Neuronal stem cell (in vitro differentiated cells): ENCODE measurements around the gene OTOP2.

Experiments
- DNase-seq: peaks from one replicate; pipeline ENCODE4 v3.0.0-alpha.2; 2013; ENCODE audit warnings: low spot score
- H2AFZ ChIP-seq: one replicate; pipeline ENCODE4 v1.6.1; 2013; ENCODE audit warnings: mild to moderate bottlenecking, low read length, inconsistent platforms
- H2AK5ac ChIP-seq: 2 replicates; pipeline ENCODE4 v1.6.1; 2013; ENCODE audit warnings: low read depth, mild to moderate bottlenecking, inconsistent platforms, low read length, moderate library complexity, mixed read lengths
- H2BK120ac ChIP-seq: 2 replicates; pipeline ENCODE4 v1.6.1; 2013; ENCODE audit warnings: low read depth, mild to moderate bottlenecking, inconsistent platforms, low read length, moderate library complexity, mixed read lengths
- H2BK12ac ChIP-seq: one replicate; pipeline ENCODE4 v1.6.1; 2013; ENCODE audit warnings: low read length, inconsistent platforms
- H2BK15ac ChIP-seq: 2 replicates; pipeline ENCODE4 v1.6.1; 2013; ENCODE audit warnings: mild to moderate bottlenecking, low read length, inconsistent platforms, mixed read lengths
- H2BK5ac ChIP-seq: one replicate; pipeline ENCODE4 v1.6.1; 2013; ENCODE audit warnings: inconsistent platforms, mild to moderate bottlenecking, low read length, moderate library complexity
- H3K14ac ChIP-seq: one replicate; pipeline ENCODE4 v1.6.1; 2013; ENCODE audit warnings: low read length, inconsistent platforms
- H3K18ac ChIP-seq: 2 replicates; pipeline ENCODE4 v1.6.1; 2013; ENCODE audit warnings: low read length, inconsistent platforms
- H3K23ac ChIP-seq: 2 replicates; pipeline ENCODE4 v1.6.1; 2013; ENCODE audit warnings: low read depth, mild to moderate bottlenecking, mixed read lengths, low read length, inconsistent platforms; ENCODE audit not compliant: poor library complexity
- H3K27ac ChIP-seq: replicated peaks from 3 replicates; pipeline ENCODE4 v1.5.1; 2013; ENCODE audit warnings: low read length, inconsistent platforms
- H3K27me3 ChIP-seq, 3 experiments: 2 replicates each; pipeline ENCODE4 v1.6.1; 2013; ENCODE audit warnings: low read length in 3 of 3, mild to moderate bottlenecking in 2 of 3, inconsistent platforms in 1 of 3, low read depth in 1 of 3, mixed read lengths in 1 of 3, moderate library complexity in 1 of 3; ENCODE audit not compliant: control insufficient read depth in 3 of 3, insufficient read depth in 3 of 3
- H3K36me3 ChIP-seq, 2 donors: replicated peaks in 1 of 2; 2 replicates each; pipeline ENCODE4 v1.6.1; 2013; ENCODE audit warnings: low read length in 2 of 2; ENCODE audit not compliant: control insufficient read depth in 2 of 2, insufficient read depth in 2 of 2
- H3K4ac ChIP-seq: 2 replicates; pipeline ENCODE4 v1.6.1; 2013; ENCODE audit warnings: inconsistent platforms, mild to moderate bottlenecking, low read length, moderate library complexity
- H3K4me1 ChIP-seq, 2 donors: 1 replicate in 1 of 2; 2 replicates in 1 of 2; pipeline ENCODE4 v1.6.1; 2013; ENCODE audit warnings: low read length in 2 of 2, low read depth in 1 of 2; ENCODE audit not compliant: control insufficient read depth in 2 of 2, insufficient read depth in 1 of 2
- H3K4me2 ChIP-seq: one replicate; pipeline ENCODE4 v1.6.1; 2013; ENCODE audit warnings: mild to moderate bottlenecking, low read length, inconsistent platforms; ENCODE audit not compliant: insufficient read depth, poor library complexity, severe bottlenecking
- H3K4me3 ChIP-seq, 2 donors: 2 replicates each; pipeline ENCODE4 v1.5.1; 2013; ENCODE audit warnings: low read length in 2 of 2, mild to moderate bottlenecking in 2 of 2, inconsistent platforms in 1 of 2, moderate library complexity in 1 of 2
- H3K79me1 ChIP-seq: one replicate; pipeline ENCODE4 v1.6.1; 2013; ENCODE audit warnings: low read depth, mild to moderate bottlenecking, inconsistent platforms, low read length, moderate library complexity
- H3K9ac ChIP-seq: one replicate; pipeline ENCODE4 v1.6.1; 2013; ENCODE audit warnings: mild to moderate bottlenecking, low read depth, low read length, inconsistent platforms; ENCODE audit not compliant: poor library complexity
- H3K9me3 ChIP-seq, 2 donors: replicated peaks in 1 of 2; 2 replicates each; pipeline versions ENCODE3 to v1.6.1; 2013; ENCODE audit warnings: low read length in 2 of 2, mild to moderate bottlenecking in 2 of 2, inconsistent platforms in 1 of 2, low read depth in 1 of 2, mixed read lengths in 1 of 2, moderate library complexity in 1 of 2; ENCODE audit not compliant: control insufficient read depth in 2 of 2, insufficient read depth in 1 of 2
- H4K8ac ChIP-seq: one replicate; pipeline ENCODE4 v1.6.1; 2013; ENCODE audit warnings: low read depth, mild to moderate bottlenecking, inconsistent platforms, low read length, moderate library complexity
- H4K91ac ChIP-seq: one replicate; pipeline ENCODE4 v1.6.1; 2013; ENCODE audit warnings: low read length, low read depth, mild to moderate bottlenecking, inconsistent platforms; ENCODE audit not compliant: poor library complexity
- WGBS, 2 donors: extraction: QIAGEN DNeasy Blood & Tissue Kit; methylation state at CpG; one replicate each; pipeline ENCODE4 v1.1.7; 2013; ENCODE audit warnings: missing lambda C conversion rate in 2 of 2, mixed read lengths in 1 of 2; ENCODE audit not compliant: insufficient read length in 2 of 2, insufficient replicate concordance in 1 of 2; ENCODE audit errors: extremely low coverage in 2 of 2; 5-methylcytosine and 5-hydroxymethylcytosine counted together

The OTOP2 gene

GRCh38 chr17:74957935-74958740, 34.1 kb downstream of the OTOP2 start:
- Histone ChIP-seq H4K8ac (peak overlapping the region; percentile 76), H3K4me1 (no peaks in the 10 kb centered on the region), H3K4me3 (no peak overlapping the region), H3K23ac (peak overlapping the region; percentile 92), H3K27me3 (peaks cover 0 to 49% (median 11%) of the 10 kb centered on the region in 3 experiments), H3K18ac (peak overlapping the region; percentile 59), H3K4me2 (no peak overlapping the region), H2BK12ac (peak overlapping the region; percentile 46), H3K79me1 (no peaks in the 10 kb centered on the region), H3K9me3 (peaks cover 0 to 1% of the 10 kb centered on the region in 2 donors), H4K91ac (no peak overlapping the region), H3K14ac (peak overlapping the region; percentile 76), H3K36me3 (no peaks in the 10 kb centered on the region), H2BK5ac (no peak overlapping the region), H2AFZ (peak overlapping the region; percentile 63), H2BK15ac (peak overlapping the region; percentile 62), H2AK5ac (peak overlapping the region; percentile 98), H3K9ac (no peak overlapping the region), H3K27ac (no peak overlapping the region), H2BK120ac (no peak overlapping the region), H3K4ac (peak overlapping the region; percentile 66)
- DNase-seq, result peak; percentile 69
- WGBS, 2 donors, result no CpG with 5 or more reads among the region's 33 CpGs

DNA sequence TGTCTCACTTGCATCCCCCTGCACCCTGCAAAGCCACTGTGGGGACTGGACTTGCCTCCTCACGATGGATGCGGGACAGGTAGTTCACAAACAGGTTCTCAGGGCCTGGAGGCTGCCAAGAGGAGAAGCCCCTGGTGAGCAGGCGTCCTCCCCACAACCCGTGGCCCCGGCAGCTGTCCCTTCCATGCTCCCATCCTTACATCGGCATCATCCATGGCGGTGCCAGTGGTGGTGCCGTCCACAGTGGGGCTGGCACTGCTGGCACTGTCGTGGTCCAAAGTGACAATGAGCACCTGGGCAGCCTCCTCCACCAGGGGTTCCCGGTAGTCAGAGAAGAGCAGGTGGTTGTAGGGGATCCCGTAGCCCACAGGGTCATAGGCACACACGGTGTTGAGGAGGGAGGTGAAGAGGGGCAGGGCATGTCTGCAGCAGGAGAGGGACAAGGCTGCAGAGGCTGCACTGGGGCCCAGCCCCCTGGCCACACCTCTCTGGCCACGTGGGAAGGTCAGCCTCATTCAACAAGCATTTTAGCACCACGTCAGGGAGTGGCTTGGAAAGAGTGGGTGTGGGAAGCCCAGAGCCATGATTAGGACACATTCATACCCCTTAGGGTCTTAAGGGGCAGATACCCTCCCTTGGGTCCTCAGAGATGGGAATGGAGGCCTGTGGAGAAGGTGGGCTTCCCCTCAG, 35.9 kb downstream of the OTOP2 start:
- Histone ChIP-seq H3K4me2 (no peak overlapping the region), H3K27me3 (peaks cover 0 to 51% (median 11%) of the 10 kb centered on the region in 3 experiments), H3K9ac (peak overlapping the region; percentile 63), H3K4me1 (no peaks in the 10 kb centered on the region), H3K18ac (no peak overlapping the region), H4K91ac (no peak overlapping the region), H3K4ac (no peak overlapping the region), H3K79me1 (no peaks in the 10 kb centered on the region), H3K23ac (peak overlapping the region; percentile 68), H2BK15ac (no peak overlapping the region), H2AK5ac (peak overlapping the region; percentile 14), H3K9me3 (peaks cover 0 to 1% of the 10 kb centered on the region in 2 donors), H2AFZ (no peak overlapping the region), H2BK120ac (peak overlapping the region; percentile 63), H3K36me3 (no peaks in the 10 kb centered on the region), H3K4me3 (peak overlapping the region in 1 of 2 donors; percentile 24), H2BK5ac (no peak overlapping the region), H4K8ac (peak overlapping the region; percentile 98), H2BK12ac (peak overlapping the region; percentile 31), H3K14ac (no peak overlapping the region), H3K27ac (no peak overlapping the region)
- no CpG with 5 or more reads among the region's 14 CpGs for WGBS, 2 donors
- no peak for DNase-seq

DNA sequence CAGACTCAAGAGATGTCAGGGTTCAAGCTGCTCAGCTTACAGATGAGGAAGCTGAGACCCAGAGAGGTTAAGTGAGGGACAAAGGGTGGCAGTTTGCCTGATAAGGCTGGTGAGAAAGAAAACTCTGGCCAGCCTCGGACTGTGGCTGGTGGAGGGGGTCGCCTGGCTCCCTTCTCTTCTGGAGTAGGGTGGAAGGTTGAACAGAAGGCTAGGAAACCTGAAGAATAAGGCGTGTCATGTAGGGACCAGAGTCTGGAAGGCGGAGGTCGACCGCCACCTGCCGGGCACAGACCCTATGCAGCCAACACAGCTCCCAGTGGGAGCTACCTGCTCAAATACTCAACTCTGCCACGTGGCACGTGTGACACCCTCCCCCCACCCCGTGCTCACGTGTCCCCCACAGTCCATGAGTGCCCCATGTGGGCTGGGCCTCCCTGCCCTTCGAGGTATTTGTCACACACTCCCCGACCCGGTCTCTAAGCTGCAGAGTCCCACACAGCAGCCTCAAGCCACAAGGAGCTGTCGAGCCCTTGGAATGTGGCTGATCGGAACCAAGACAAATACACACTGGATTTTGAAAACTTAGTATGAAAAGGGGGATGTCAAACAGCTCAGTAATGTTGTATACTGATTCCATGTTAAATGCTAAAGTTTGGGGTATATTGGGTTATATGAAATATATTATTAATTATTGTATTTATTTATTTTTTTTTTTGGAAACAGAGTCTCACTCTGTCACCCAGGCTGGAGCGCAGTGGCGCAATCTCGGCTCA, 36.7 kb downstream of the OTOP2 start:
- H3K4me3 ChIP-seq, result no peak overlapping the region
- H2BK15ac ChIP-seq, result no peak overlapping the region
- no peak overlapping the region for H3K23ac ChIP-seq
- no peak overlapping the region for H3K18ac ChIP-seq
- no peak for DNase-seq
- H3K9me3 ChIP-seq, result peaks cover 0 to 1% of the 10 kb centered on the region in 2 donors
- no peak overlapping the region for H2AK5ac ChIP-seq
- H4K8ac ChIP-seq, result peak overlapping the region; percentile 98
- H3K4me1 ChIP-seq, result no peaks in the 10 kb centered on the region
- no peak overlapping the region for H4K91ac ChIP-seq
- H3K27ac ChIP-seq, result no peak overlapping the region
- H2BK5ac ChIP-seq, result no peak overlapping the region
- no peak overlapping the region for H3K4ac ChIP-seq
- H2AFZ ChIP-seq, result no peak overlapping the region
- no peaks in the 10 kb centered on the region for H3K79me1 ChIP-seq
- peak overlapping the region; percentile 53 for H3K9ac ChIP-seq
- H3K14ac ChIP-seq, result no peak overlapping the region
- peaks cover 0 to 50% (median 11%) of the 10 kb centered on the region in 3 experiments for H3K27me3 ChIP-seq
- H3K36me3 ChIP-seq, result no peaks in the 10 kb centered on the region
- no peak overlapping the region for H2BK120ac ChIP-seq
- H2BK12ac ChIP-seq, result no peak overlapping the region
- WGBS, 2 donors, result no CpG with 5 or more reads among the region's 19 CpGs
- H3K4me2 ChIP-seq, result no peak overlapping the region
